Activated CD4-positive, alpha-beta T cell treated with anti-CD3 and anti-CD28 coated beads for 4 hours (primary cell): ENCODE measurements around the gene LRTM2.
"Not testable (repeated sequence)": the region's sequence is repeated elsewhere in the genome, so short reads cannot be mapped to it uniquely, and the experiment has no call there.

Experiments
- DNase-seq, 2 donors: peaks; one replicate each; pipeline ENCODE4 v3.0.0-alpha.2; 2020

Gene LRTM2

DNA sequence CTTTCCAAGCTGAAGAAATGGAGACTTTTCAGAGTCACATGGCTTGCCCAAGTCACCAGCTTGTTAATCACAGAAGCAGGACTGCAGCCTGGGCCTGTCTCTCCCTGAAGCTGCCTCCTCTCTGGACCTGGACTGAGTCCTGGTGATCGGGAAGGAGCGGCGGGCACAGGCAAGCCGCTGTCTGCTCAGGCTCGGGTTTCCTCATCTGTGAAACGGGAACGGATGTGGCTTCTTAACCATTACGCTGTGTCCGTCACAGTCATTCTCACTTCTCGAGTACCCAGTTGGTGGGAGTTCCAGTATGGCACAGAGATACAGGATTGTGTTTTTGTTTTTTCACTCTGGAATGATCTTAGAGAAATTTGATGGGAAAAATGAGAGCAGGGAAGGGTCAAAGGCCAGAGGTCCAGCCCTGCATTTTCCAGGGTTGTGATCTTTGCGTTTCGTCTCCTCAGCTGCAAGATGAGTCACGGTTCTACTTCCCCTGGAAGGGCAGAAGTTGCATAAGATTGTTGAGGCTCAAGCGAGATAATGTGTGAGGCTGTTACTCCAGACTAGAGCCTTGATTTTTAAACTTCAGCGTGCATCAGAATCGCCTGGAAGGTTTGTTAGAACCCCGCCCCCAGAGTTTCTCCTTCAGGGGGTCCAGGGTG lies 7.6 kb upstream of the LRTM2 start:
- DNase-seq = no peak

DNA sequence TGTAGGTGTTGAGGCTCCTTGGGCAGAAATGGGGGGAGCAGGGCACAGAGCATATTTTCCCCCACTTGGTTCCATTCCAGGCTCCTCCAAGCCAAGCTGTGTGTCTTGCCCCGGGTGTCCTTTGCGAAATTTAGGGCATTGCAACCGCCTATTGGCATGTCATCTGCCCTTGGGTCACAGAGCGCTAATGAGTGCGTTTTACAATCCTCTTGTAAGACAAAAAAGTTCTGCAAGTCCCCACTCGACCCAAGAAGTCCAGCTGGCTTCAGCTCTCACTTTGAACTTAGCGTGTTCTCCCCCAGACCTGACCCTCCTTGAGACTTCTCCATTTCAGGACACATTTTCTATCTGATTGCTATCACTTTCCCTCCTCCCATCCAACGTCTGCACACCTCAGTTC lies 6.1 kb upstream of the LRTM2 start:
- DNase-seq = no peak

DNA sequence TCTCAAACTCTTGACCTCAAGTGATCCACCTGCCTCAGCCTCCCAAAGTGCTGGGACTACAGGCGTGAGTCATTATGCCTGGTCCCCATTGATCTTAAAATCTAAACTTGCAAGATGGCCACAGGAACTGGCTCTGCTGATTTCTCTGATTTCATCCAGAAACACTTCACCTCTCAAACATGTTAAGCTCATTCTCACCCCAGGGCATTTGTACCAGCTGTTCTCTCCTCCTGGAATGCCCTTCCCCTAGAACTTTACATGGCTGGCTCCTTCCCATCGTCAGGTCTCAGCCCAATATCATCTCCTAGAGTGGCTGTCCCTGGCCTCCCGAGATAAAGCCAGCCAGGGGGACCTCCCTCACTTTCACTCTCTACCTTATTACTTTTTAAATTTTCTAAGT lies 5.3 kb upstream of the LRTM2 start:
- no peak for DNase-seq

DNA sequence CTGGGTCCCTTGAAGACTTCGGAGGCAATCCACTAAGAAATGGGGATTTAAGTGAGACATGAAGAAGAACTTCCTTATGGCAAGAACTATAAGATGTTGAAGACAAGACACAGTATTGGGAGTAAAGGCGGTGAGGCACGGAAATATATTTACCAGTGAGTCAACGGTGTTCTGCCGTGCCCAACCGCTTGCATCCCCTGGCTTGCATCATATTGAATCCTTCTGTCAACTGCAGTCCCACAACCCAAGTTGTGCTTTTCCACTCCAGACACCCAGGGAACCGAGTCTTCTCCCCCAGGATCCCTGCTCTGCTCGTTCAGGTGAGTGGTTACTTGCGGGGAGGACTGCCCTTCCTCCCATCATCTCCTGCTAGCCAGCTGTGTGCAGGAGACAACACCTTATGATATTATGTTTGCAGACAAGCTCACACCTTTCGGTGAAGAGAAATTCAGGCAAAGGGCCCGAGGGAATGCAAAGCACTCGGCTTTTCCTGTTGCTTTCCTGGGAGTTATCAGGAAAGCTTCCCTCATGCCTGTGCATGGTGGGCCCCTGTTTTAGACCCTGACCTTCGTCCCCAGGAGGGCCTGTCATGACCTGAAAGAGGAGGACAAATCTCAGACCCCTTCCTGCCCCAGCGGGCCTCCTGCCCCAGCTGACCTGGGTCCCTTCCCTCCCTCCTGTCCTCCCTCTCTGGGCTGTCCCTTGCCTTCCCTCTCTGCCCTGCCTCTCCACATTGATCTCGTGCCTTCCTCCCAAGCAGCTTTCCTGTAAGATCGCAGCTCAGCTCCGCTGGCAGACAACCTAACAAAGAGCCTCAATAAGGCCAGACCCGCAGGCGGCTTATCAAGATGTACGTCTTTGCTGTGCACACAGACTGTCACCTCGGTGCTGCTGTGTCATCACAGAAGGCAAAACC lies 4.3 kb upstream of the LRTM2 start:
- DNase-seq = no peak

DNA sequence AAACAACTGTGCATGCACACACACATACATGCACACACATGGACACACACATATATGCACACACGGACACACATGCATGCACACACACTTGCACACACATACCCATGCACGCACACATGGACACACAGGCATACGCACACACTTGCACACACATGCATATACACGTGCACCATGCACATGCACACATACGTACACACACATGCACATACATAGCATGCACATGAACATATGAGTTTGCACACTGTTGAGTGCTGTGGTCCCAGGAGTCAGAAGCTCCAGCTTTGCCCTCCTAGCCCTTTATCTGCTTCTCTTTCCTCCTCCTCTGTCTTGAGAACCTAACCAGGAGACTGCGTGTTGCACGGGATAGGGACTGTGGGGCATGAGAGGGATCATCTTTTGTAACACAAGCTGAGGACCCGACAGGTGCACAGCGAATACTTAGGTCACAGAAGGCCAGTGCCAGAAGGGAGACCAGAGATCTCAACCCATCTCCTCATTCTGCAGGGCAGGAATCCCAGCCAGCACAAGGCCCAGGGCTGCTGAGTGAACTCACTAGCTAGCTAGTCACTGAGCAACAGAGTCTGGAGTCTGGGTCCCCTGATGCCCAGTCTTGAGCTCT lies 3.5 kb upstream of the LRTM2 start:
- no peak for DNase-seq

DNA sequence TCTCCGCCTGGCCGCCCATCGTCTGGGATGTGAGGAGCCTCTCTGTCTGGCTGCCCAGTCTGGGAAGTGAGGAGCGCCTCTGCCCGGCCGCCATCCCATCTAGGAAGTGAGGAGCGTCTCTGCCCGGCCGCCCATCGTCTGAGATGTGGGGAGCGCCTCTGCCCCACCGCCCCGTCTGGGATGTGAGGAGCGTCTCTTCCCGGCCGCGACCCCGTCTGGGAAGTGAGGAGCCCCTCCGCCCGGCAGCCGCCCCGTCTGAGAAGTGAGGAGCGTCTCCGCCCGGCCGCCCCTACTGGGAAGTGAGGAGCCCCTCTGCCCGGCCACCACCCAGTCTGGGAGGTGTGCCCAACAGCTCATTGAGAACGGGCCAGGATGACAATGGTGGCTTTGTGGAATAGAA lies 2.4 kb upstream of the LRTM2 start:
- not testable (repeated sequence) for DNase-seq

DNA sequence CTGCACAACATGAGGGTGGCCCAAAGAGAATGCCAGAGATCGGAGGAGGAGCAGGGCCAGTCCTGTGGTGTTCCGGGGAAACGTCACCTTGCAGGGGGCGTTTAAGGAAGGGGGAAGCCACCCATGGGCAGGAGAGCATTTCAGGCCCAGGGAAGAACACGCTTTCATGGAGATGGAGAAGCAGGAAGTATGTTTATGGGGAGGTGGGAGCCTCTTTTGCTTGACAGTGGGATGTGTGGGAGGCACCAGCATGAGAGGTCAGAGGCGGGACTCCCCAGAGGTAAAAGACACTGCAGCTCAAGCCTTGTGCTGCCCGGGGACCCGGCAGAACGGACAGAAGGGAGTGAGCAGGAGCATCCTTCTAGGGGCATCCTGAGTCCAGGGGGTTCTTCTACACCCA lies 1.3 kb upstream of the LRTM2 start:
- DNase-seq = no peak

DNA sequence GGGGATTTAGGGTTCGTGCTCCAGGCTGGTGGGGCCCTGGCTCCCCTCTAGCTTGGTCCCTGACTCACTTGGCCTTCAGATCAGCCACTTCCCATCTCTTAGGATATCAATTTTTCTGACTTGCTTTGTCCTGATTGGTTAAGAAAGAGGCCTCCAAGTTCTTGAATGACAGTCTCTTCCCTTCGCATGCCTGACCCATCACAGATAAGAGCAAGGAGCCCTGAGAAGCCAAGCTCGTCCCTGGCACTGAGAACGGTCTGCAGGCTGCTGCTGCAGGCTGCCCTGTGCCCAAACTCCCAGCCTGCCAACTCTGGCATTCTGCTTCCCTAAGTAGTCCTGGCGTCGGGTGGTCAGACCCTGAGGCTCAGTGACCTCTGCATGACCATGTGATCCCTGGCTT lies 794 bp upstream of the LRTM2 start:
- no peak for DNase-seq

DNA sequence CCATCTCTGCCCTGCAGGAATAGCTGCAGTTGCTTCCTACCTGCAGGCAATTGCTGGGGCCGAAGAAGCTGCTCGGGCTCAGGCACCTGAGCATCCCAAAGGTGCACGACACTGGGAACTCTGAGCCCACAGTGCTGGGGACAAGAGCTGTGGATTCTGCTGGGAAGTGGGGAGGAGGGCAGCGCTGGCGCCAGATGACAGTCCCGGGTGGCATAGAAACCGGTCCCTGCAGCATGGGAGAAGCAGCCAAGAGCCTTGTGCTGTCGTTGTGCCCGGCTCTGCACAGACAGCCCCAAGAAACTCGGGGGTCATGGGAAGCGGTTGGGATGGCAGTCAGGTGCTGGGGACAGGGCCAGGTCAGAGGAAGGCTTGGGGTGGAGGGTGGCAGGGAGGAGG lies 529 bp downstream of the LRTM2 start:
- no peak for DNase-seq

DNA sequence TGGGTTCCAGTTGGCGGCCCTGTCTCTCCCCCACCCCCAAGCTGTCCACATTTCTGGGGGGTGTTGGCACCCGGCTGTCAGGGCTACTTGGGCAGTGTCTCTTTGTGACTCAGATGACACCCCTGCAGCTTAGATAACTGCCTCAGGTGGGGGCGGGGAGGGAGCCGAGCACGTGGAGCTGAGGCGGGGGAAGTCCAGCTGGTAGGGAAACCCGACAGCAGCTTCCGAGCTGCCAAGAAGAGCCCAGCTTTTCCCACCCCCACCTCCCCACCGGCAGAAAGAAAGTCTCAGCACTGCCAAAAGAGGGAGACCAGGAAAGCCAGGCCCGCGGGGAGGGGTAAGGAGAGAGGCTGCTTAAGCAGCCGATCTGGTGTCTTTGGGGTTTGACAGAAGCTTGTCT lies 1.4 kb downstream of the LRTM2 start:
- no peak for DNase-seq

DNA sequence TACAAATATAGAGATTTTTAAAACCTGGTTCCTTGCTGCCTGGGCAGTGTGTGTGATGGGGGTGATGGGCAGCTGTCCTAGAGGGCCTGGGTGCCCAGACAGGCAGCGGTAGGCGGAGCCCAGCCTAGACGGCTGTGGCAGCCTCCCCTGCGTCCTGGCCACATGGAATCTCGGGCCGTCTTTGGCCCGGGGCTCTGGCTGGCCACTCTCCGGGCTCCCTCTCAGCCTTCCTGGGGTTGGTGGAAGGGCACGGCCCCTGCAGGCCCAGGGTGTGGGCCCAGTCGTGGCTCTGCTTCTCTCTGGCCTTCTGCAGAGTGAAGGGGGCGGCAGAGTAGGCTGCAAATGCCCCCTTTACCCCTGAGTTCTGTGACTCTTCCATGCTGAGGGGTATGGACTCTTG lies 2.3 kb downstream of the LRTM2 start:
- no peak for DNase-seq

DNA sequence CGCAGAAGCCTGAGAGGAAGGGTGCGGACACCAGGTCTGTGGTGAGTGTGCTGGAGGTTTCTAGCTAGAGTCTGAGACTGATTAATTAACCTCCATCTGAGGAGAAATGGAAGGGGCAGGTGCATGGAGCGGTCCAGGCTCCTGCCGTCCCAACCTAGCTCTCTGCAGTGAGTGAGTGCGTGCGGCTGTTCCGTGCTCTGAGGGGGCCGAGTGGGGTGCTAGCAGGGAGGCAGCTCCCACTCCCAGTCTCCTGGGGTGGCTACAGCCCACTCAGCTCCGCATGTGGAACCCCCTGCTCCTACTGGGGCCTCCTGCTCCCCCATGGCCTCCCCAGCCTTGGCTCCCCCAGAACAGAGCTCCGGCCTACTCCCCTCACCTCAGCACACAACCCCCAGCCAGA lies 2.9 kb downstream of the LRTM2 start:
- no peak for DNase-seq

DNA sequence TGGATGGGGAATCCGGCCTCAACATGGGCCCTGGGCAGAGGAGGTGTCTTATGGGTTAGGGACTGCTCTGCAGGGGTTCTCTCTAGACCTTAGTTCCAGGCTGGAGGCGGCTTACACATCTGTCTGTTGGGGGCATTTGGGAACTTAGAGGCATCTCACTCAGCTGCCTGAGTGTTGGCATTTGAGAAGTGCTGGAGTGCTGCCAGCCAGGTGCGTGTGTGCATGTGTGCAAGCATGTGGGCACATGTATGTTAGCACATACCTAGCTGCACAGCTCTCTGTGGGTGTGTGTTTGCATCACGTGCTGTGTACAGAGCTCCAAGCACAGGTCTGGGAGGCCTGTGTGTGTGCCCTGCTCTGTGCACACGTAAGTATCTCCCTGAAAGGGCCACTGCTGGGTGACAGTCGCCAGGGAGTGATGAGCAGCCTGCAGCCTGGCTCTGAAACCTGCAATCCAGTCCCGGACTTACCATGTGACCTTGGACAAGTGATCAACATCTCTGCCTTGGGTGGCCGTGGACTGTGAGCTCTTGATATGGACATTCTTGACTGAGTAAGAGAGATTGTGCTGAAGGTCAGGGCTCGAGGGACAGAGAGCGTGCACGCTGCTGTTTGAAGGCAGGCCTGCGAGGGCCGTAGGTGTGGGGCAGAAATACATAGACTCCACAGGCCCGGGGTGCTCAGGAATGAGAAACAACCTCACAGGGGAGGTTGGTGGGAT lies 5.2 kb downstream of the LRTM2 start:
- DNase-seq = no peak

DNA sequence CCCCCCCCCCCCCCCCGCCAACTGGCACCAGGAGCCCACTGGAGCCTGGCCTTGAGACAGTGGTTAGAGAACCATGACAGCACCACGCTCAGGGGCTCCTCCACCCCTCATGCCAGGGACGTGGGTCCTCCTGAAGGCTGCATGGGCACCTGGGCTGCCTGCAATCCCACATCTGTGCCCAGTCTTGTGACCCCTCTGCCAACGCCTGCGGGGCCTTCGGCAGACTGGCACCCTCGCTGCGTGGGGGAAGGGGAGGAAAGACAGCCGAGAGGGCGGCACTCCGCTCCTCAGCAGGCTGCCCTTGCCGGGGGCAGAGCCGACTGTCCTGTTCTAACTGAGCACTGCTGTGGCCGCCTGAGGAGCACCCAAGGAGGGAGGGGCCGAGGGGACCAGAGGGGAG lies 6.0 kb downstream of the LRTM2 start:
- DNase-seq = no peak

DNA sequence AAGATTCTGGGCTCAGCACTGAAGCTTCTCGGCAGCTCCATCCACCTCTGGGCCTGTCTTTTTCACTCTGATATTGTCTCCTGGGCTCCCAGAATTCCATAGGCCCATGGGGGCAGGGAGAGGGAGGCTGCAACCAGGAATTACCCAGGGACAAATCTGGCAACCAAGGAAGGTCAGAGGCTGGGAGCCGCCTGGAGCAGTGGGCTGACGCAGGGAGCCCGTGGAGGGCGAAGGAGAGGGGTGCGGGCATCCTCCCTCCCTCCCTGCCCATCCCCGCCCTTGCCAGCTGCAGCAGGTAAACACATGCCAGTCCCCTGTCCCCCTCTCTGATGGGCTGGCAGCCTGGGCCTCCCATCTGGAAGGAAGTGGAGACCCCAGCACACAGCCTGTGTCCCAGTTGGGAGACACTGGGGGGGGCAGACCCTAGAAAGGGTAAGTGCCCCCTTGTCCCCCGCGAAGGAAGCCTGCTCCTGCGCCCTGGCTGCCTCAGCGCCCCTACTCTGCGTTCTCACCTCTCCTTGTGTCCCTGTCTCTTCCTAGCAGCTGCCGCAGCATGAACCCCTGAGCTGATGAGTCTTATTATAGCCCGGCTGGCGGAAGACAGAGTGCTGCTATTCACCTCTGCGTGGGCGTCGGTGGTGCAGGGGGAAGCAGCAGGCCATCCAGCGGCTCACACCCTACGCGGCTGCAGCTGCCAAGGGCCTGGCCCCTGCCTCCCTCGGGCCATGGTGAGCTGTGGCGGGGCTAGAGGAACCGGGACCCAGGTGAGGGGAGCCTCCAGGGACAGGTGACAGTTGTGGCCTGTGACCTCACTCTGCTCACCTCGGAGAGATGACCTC lies 6.7 kb downstream of the LRTM2 start:
- DNase-seq = no peak

DNA sequence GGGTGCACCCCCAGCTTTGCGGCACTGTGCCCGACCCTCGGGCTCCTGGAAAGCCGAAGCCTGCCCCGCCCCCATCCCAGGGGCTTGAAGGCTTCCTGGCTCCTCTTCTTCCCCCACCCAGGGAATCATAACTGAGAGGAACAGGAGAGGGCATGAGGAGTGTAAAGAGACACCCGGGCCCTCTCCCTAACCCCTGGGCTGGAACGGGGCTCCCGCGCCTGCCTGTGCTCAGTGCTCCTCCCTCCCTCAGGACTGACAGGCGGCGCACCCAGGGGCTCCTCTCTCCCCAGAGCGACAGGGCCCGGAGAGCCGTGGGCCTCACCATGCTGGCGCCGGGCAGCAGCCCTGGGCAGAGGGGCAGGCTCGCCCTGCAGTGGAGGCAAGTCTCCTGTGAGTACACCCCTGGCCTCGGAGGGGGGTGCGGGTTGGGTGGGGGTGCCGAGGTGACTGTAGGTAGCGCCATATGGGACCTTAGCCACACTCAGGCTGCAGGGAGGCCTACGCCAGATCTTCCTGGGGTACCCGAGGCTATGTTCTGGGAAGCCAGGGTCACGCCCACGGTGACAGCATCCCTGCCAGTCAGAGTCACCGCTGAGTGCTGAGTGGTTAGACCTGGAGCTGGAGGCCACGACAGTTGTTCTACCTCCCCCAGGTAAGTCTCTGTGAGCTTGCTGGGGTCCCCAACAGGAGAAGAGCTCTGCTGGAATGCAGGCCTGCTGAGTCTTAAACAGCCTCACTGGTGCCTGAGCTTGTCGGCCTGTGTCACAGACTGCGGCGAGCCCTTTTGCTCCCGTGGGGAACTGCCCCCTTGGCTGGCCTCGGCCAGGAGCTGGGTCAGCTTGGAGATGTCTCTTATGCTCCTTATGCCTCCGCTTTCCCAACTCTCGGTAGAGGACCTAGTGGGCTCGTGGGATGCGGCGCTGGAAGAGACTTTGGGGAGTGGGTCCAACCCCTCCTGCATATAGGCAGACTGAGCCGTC lies 7.8 kb downstream of the LRTM2 start:
- no peak for DNase-seq

DNA sequence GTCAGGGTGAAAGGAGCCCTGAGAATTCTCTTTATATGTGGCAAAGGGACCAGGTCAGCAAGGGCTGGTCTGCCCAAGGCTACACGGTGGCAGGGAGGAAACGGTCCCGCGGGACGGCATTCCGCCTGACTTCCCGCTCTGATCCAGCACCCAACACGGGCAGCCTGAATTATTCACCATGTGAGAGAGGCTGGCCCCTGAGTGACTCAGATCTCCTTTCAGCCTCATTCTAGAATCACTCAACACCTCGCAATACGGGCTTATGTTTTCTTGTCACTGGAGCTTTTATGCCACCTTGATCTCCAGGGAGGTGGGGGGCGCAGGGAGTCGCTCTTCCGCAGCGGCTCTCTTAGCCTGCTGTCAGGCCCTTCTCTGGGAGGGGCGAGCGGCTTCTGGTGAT lies 8.5 kb downstream of the LRTM2 start:
- no peak for DNase-seq

DNA sequence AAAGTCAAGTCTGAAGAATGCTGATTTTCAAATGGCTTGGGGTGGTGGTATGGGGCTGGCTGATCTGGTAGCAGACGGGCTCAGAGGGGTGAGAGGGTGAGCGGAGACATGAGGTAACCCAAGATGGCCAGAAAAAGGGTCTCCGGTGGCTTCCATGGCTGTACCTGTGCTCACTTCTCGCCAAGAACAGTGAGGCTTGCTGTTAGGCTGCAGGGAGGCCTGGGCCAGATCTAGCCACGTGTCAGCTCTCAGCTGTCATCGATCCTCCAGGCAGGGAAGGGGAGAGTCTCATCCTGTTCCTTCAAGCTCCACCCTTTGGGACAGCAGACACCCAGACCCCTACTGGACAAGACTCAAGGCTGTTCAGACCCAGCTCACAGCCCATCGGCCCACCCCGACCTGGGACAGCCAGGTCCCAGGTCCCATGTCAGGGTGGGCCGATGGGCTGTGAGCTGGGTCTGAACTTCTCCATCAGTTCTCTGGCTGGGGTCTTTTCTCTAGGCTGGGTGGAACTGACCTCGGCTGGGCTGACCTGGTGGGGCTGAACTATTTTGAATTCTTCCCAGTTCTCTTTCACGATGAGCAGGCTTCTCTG lies 9.0 kb downstream of the LRTM2 start:
- DNase-seq = no peak

DNA sequence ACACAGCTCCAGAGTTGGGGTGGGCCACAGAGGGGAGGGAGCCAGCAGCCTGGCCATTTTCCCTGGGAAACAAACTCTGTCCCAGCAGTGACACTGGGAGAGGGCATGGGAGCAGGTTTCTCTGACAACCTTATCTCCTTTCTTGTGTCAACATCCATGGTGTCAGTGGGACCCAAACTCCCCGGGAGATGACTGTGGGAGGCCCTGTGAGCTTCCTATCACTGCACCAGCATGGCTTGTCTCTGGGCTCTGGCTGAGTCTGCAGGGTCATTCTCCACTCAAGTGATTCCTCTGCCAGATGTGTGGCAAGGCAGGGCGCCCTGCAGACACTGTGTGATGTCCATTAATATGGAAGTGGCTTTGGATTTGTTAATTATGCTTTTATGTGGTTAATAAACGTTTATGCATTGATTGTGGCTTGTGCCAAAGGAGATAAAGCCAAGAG lies 10.1 kb downstream of the LRTM2 start:
- no peak for DNase-seq
